Cardiac muscle cell (in vitro differentiated cells and primary cell): ENCODE data around the gene ZCCHC10. TPM values are rescaled to one million over a fixed set of nuclear protein-coding genes. Genes with fewer than 3 reads are reported as not detected.
"Not testable (repeated sequence)": the region's sequence is repeated elsewhere in the genome, so short reads cannot be mapped to it uniquely, and the experiment has no call there.

Experiments
- DNase-seq, 2 donors: peaks; one replicate each; pipeline versions ENCODE4 v3.0.0 to v3.0.0-alpha.2; 2010 to 2017; ENCODE audit warnings: low read depth in 1 of 2, low spot score in 1 of 2
- H3K27ac ChIP-seq: fragments of 200-600 bp; sonication (generic); 2 replicates; pipeline ENCODE4 v1.5.1; 2016
- H3K27me3 ChIP-seq: fragments of 200-600 bp; sonication (generic); 2 replicates; pipeline ENCODE4 v1.6.0; 2016; ENCODE audit warnings: control low read depth
- H3K36me3 ChIP-seq: fragments of 200-600 bp; sonication (generic); 2 replicates; pipeline ENCODE4 v1.5.1; 2016; ENCODE audit warnings: control low read depth
- H3K4me1 ChIP-seq: fragments of 200-600 bp; sonication (generic); 2 replicates; pipeline ENCODE4 v1.8.1; 2017; ENCODE audit warnings: low read depth, mild to moderate bottlenecking, mixed run types
- H3K4me3 ChIP-seq: fragments of 200-600 bp; sonication (generic); 2 replicates; pipeline ENCODE4 v1.5.1; 2016; ENCODE audit warnings: mild to moderate bottlenecking
- H3K9me3 ChIP-seq: fragments of 200-600 bp; sonication (generic); 2 replicates; pipeline ENCODE4 v1.5.1; 2017; ENCODE audit warnings: low read depth, mild to moderate bottlenecking, control low read depth
- polyA plus RNA-seq: library from polyadenylated mRNA; unstranded; fragments of >200 nt; fragmentation: Nextera tagmentation; extraction: Ambion mirVana; gene quantifications from 2 replicates; pipeline ENCODE4 v1.2.1, GENCODE V29; 2016
- total RNA-seq: library from RNA; depleted of rRNA; stranded (reverse); fragments of >200 nt; gene quantifications from 2 replicates; pipeline ENCODE4 v1.2.3, GENCODE V29; 2016
- TF ChIP-seq, protein P1 (sequence below): IDR thresholded peaks from 2 replicates; pipeline ENCODE4 v1.5.1; 2012; ENCODE audit warnings: low read depth, mild to moderate bottlenecking, low read length

The ZCCHC10 gene
- total and polyA plus RNA-seq, 2 experiments from 2014 or later = 7.8 to 34.8 TPM

DNA sequence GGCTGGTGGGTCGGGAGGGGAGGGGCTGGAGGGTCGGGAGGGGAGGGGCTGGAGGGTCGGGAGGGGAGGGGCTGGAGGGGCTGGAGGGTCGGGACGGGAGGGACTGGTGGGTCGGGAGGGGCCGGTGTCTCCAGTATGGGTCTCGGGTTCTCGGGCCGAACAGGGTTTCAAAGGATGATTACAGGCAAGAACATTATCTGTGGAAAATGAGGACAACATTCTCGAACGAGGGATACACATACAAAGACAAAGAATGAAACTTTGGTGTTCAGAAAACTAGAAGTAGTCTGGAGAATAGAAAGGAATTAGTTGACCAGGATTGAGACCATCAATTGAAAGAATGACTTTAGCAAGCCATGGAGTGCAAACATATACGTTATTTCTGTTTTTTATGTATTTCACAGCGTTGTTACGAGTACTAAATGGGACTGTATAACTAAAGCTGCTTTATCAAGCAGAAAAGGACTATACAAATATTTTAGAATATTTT, 360 bp upstream of the ZCCHC10 start:
- Histone ChIP-seq H3K27ac (no peak overlapping the region), H3K4me1 (no peaks in the 10 kb centered on the region), H3K4me3 (peak overlapping the region; percentile 79), H3K36me3 (no peaks in the 10 kb centered on the region), H3K9me3 (no peaks in the 10 kb centered on the region), H3K27me3 (no peaks in the 10 kb centered on the region)
- TF ChIP-seq, protein P1, sequence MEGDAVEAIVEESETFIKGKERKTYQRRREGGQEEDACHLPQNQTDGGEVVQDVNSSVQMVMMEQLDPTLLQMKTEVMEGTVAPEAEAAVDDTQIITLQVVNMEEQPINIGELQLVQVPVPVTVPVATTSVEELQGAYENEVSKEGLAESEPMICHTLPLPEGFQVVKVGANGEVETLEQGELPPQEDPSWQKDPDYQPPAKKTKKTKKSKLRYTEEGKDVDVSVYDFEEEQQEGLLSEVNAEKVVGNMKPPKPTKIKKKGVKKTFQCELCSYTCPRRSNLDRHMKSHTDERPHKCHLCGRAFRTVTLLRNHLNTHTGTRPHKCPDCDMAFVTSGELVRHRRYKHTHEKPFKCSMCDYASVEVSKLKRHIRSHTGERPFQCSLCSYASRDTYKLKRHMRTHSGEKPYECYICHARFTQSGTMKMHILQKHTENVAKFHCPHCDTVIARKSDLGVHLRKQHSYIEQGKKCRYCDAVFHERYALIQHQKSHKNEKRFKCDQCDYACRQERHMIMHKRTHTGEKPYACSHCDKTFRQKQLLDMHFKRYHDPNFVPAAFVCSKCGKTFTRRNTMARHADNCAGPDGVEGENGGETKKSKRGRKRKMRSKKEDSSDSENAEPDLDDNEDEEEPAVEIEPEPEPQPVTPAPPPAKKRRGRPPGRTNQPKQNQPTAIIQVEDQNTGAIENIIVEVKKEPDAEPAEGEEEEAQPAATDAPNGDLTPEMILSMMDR = no peak
- DNase-seq = no peak

DNA sequence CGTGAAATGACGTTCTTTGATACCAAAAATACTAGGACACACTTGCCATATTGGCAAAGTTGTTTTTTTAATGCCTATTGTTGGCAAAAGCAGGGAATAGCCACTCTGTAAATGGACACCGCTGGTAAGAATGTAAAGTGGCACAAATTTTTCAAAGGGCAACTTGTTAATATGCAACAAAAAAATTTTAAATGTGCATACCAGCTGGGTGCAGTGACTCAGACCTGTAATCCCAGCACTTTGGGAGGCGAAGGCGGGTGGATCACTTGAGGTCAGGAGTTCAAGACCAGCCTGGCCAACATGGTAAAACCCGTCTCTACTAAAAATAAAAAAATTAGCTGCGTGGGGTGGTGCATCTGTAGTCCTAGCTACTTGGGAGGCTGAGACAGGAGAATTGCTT, 6.9 kb downstream of the ZCCHC10 start:
- not testable (repeated sequence) for DNase-seq, H3K9me3 ChIP-seq, H3K4me1 ChIP-seq, H3K27me3 ChIP-seq, H3K27ac ChIP-seq, H3K36me3 ChIP-seq, H3K4me3 ChIP-seq

DNA sequence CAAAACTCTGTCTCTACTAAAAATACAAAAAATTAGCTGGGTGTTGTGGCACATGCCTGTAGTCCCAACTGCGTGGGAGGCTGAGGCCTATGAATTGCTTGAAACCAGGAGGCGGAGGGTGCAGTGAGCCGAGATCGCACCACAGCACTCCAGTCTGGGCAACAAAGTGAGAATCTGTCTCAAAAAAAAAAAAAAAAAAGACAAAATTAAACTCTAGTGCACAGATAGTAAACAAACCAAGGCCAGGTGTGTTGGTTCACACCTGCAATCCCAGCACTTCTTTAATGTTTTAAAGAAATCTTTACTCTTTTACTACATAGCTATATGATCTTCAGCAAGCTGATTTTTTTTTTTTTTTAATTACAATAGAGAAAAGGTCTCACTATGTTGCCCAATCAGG, 8.4 kb downstream of the ZCCHC10 start:
- Histone ChIP-seq H3K36me3 (no peaks in the 10 kb centered on the region), H3K4me1 (no peaks in the 10 kb centered on the region), H3K27ac (no peak overlapping the region), H3K9me3 (no peaks in the 10 kb centered on the region), H3K27me3 (no peaks in the 10 kb centered on the region), H3K4me3 (no peak overlapping the region)
- TF ChIP-seq, protein P1 = no peak
- DNase-seq = no peak

DNA sequence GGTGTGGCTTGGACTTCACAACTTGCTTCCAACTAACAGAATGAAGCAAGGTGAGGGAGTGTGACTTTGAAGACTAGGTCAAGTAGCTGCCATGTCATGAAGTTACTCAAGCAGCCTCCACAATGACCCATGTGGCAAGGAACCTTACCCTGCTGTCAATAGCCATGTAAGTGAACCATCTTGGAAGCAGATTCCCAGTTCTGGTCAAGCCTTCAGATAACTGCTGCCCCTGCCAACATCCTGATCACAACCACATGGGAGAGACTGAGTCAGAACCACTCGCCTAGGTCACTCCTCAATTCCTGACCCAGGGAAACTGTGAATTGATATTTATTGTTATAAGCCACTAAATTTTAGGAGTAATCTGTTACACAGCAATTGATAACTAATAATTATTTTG, 10.9 kb downstream of the ZCCHC10 start:
- Histone ChIP-seq H3K27me3 (no peaks in the 10 kb centered on the region), H3K4me1 (no peaks in the 10 kb centered on the region), H3K9me3 (no peaks in the 10 kb centered on the region), H3K27ac (no peak overlapping the region), H3K4me3 (no peak overlapping the region), H3K36me3 (no peaks in the 10 kb centered on the region)
- TF ChIP-seq, protein P1 = no peak
- no peak for DNase-seq

DNA sequence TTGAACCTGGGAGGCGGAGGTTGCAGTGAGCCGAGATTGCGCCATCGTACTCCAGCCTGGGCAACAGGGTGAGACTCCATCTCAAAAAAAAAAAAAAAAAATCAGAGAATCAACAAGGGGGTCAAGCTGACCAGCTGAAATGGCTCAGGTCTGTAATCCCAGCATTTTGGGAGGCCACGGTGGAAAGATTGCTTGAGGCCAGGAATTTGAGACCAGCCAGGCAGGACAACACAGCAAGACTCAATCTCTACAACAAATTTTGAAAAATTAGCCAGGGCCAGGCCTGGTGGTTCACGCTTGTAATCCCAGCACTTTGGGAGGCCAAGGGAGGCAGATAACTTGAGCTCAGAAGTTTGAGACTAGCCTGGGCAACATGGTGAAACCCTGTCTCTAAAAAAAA, 17.9 kb downstream of the ZCCHC10 start:
- peaks cover 15% of the 10 kb centered on the region for H3K36me3 ChIP-seq
- not testable (repeated sequence) for H3K4me3 ChIP-seq, H3K4me1 ChIP-seq, H3K9me3 ChIP-seq, H3K27ac ChIP-seq, DNase-seq, H3K27me3 ChIP-seq

DNA sequence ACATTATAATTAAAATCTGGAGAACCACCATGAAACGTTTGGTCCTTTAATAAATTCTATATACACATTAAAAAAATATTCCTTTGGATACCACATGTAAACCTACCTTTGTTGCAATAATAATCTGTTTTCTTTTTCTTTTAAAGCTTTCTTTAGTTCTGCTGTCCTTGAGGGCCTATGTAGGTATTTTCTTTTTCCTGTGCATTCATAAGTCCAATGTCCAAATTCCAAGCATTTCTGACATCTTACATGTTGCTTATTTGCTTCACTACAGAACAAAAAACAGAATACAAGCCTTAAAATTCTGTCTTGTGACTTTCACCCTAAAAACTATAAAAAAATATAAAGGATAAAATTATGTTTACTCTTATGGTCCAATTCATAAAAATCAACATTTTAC, 19.7 kb downstream of the ZCCHC10 start:
- Histone ChIP-seq H3K36me3 (peaks cover 15% of the 10 kb centered on the region), H3K9me3 (no peaks in the 10 kb centered on the region), H3K4me1 (no peaks in the 10 kb centered on the region), H3K27ac (no peak overlapping the region), H3K27me3 (no peaks in the 10 kb centered on the region), H3K4me3 (no peak overlapping the region)
- TF ChIP-seq, protein P1 = no peak
- peak in 1 of 2 donors; percentile 2 for DNase-seq

DNA sequence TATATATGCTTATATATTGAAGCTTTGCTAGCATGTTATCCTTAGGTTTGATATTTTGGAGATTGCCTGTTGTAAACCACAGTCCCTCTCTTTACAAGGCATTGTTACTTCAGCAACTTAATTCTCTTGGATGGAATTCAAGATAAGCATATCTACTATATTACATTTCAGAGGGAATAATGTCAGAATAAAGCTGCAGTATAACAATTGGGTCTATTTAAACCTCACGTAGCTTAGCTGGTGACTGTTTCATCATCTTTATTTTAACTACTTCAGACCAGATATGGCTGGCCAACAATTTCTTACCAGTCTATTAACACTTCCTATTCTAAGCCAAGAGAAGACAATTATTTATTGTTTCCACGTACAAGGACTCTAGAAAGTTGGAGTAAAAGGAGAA, 27.1 kb downstream of the ZCCHC10 start:
- Histone ChIP-seq H3K27me3 (no peaks in the 10 kb centered on the region), H3K27ac (no peak overlapping the region), H3K4me1 (no peaks in the 10 kb centered on the region), H3K36me3 (no peaks in the 10 kb centered on the region), H3K9me3 (no peaks in the 10 kb centered on the region), H3K4me3 (no peak overlapping the region)
- TF ChIP-seq, protein P1 = no peak
- peak in 1 of 2 donors; percentile 9 for DNase-seq
